ENCODE results near the gene PHF8. TPM values are rescaled to one million over a fixed set of nuclear protein-coding genes. Genes with fewer than 3 reads are reported as not detected.

Gene PHF8
- total and polyA plus RNA-seq, 9 of the 15 experiments (the other 6 are each of a cell fraction or from before 2014, with no cell fraction given): 2.5 to 25.7 (median 12.1) TPM

- Histone ChIP-seq H3K9me1 (ENCODE audit: control insufficient read depth, insufficient read depth, low read length) (no peaks in the 10 kb centered on the region), H3K4me2 (ENCODE audit: insufficient read depth, low read length) (no peak overlapping the region), H3K9me3 (replicated peaks; ENCODE audit: control insufficient read depth, insufficient read depth, low read depth, low read length) (no peaks in the 10 kb centered on the region), H2AFZ (ENCODE audit: low read depth, low read length) (no peak overlapping the region), H3K27ac (ENCODE audit: extremely low read depth, low read depth, low read length) (no peak overlapping the region), H3K4me1 (replicated peaks in 1 of 2; ENCODE audit: control insufficient read depth in 2 of 2, insufficient read depth in 2 of 2, low read length in 2 of 2) (no peaks in the 10 kb centered on the region), H3K36me3 (ENCODE audit: control insufficient read depth, insufficient read depth, low read length) (peaks cover 25% of the 10 kb centered on the region; the same call in 2 of the 3 replicates), H3K27me3 (ENCODE audit: control insufficient read depth in 2 of 2, insufficient read depth in 2 of 2, low read length in 2 of 2) (no peaks in the 10 kb centered on the region), H3K4me3 (no peak overlapping the region), H4K20me1 (replicated peaks; ENCODE audit: control insufficient read depth, insufficient read depth, low read length) (no peaks in the 10 kb centered on the region), H3K9ac (ENCODE audit: insufficient read depth in 1 of 2, low read depth in 2 of 2, low read length in 2 of 2) (no peak overlapping the region), H3K79me2 (ENCODE audit: control insufficient read depth, insufficient read depth, low read length) (no peaks in the 10 kb centered on the region)
- CTCF ChIA-PET (ENCODE audit: low intra/inter-chr PET ratio): no interaction called here
- WGBS (ENCODE audit: insufficient coverage, low coverage, missing lambda C conversion rate): 100% methylated on average over 4 of the region's 4 CpGs
- intact Hi-C loops (cut with micrococcal nuclease): no loop called here
- ATAC-seq: no peak
- no TSS peak for BruUV-seq (replicated peaks)
- in situ Hi-C loops (cut with MboI): no loop called here
- FAIRE-seq: no peak
- POLR2A ChIA-PET: interaction anchor here (0.7 kb wide), 1 partner anchor 13 kb away, joined by 4 read pairs; no protein-coding TSS in a partner anchor
- DNase-seq (ENCODE audit: extremely low read depth in 1 of 4, low spot score in 3 of 4): no peak
- no peak for TF ChIP-seq RERE (CRISPR knock-in tag; IDR thresholded peaks at IDR 0.05; ENCODE audit: borderline replicate concordance)
- TF ChIP-seq ZNF449 (CRISPR knock-in tag; IDR thresholded peaks at IDR 0.05): no peak
- TF ChIP-seq DACH1 (IDR thresholded peaks at IDR 0.05; ENCODE audit: partially characterized antibody): no peak
- no peak for TF ChIP-seq SMARCA5 (IDR thresholded peaks at IDR 0.05)
- TF ChIP-seq JUND (IDR thresholded peaks at IDR 0.05; ENCODE audit: borderline replicate concordance, low read depth, low read length): no peak
- no peak for TF ChIP-seq JUND (tag; IDR thresholded peaks at IDR 0.05; ENCODE audit: borderline replicate concordance, low read depth, low read length)
- TF ChIP-seq TCF15 (CRISPR knock-in tag; IDR thresholded peaks at IDR 0.05): no peak
- TF ChIP-seq GTF3C2 (IDR thresholded peaks at IDR 0.05; ENCODE audit: borderline replicate concordance, extremely low read depth, insufficient read length): no peak
- no peak for TF ChIP-seq NRF1 (conservative IDR thresholded peaks at IDR 0.05 in 1 of 2, IDR thresholded peaks at IDR 0.05 in 1 of 2)
- no peak for TF ChIP-seq RBM17 (IDR thresholded peaks at IDR 0.05; ENCODE audit: borderline replicate concordance, low read depth, low read length)
- no peak for TF ChIP-seq MTA3 (IDR thresholded peaks at IDR 0.05; ENCODE audit: borderline replicate concordance)
Observed at GRCh38 chrX:54030329-54030728, 13.9 kb downstream of the PHF8 start.

All from K562 (cell line).